Measurements from ENCODE around the gene FCN2. TPM values are rescaled to one million over a fixed set of nuclear protein-coding genes. Genes with fewer than 3 reads are reported as not detected.

Gene FCN2
- total and polyA plus RNA-seq, 7 donors = 0.07 TPM; not detected in 6

DNA sequence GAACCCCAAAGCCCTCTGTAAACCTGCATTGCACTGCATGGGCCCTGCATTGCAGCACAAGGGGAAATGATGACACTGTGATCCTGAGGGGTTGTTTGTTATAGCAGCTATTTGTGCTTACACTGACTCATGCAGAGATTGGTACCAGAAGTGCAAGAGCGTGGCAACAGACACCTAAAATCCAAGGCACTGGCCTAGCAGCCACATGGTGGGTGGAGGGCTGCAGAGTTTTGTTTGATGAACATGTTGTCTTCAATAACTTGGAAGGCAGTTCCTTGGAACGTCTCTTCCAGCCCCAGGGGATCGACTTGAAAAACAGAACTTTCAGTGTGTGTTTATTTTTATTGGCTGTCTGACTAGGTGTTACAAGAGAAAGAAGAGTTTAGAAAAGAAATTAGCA is 14.5 kb downstream of the FCN2 start:
- ATAC-seq = no peak
- no peak overlapping the region for H3K4me3 ChIP-seq
- no peaks in the 10 kb centered on the region for H3K36me3 ChIP-seq (ENCODE audit: insufficient read depth in 1 of 2, low read depth in 1 of 2)
- TF ChIP-seq, protein P1, sequence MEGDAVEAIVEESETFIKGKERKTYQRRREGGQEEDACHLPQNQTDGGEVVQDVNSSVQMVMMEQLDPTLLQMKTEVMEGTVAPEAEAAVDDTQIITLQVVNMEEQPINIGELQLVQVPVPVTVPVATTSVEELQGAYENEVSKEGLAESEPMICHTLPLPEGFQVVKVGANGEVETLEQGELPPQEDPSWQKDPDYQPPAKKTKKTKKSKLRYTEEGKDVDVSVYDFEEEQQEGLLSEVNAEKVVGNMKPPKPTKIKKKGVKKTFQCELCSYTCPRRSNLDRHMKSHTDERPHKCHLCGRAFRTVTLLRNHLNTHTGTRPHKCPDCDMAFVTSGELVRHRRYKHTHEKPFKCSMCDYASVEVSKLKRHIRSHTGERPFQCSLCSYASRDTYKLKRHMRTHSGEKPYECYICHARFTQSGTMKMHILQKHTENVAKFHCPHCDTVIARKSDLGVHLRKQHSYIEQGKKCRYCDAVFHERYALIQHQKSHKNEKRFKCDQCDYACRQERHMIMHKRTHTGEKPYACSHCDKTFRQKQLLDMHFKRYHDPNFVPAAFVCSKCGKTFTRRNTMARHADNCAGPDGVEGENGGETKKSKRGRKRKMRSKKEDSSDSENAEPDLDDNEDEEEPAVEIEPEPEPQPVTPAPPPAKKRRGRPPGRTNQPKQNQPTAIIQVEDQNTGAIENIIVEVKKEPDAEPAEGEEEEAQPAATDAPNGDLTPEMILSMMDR (IDR thresholded peaks at IDR 0.05) = no peak
- H3K9me3 ChIP-seq = no peaks in the 10 kb centered on the region
- no peak for DNase-seq
- peaks cover 6% of the 10 kb centered on the region for H3K4me1 ChIP-seq
- 61 to 69% (median 68%) methylated on average over 3 of the region's 3 CpGs for WGBS, 3 donors
- H3K27me3 ChIP-seq (ENCODE audit: insufficient read depth in 3 of 3, low read length in 2 of 3) = peaks cover 0 to 10% (median 0%) of the 10 kb centered on the region in 3 donors
- intact Hi-C loops (cut with DNase I) = no loop called here
- no peak overlapping the region for H3K27ac ChIP-seq

DNA sequence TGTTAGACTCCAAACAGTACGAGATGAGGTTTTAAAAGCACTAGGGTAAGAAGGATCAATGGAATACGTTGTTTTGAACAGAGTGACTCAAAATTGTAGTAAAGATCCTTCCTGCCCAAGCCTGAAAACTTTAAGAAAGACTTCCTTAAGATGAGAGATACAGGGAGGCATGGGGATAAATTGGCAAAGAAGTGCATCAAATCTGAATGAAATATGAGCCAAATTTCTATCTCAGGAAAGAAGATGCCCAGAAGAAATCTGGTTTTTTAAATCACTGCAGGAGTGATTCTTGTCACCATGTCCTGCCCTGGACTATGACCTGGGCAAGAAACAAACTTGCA is 14.9 kb downstream of the FCN2 start:
- H3K36me3 ChIP-seq (ENCODE audit: insufficient read depth in 1 of 2, low read depth in 1 of 2) = no peaks in the 10 kb centered on the region
- ATAC-seq (no peak), DNase-seq (no peak)
- H3K9me3 ChIP-seq = no peaks in the 10 kb centered on the region
- H3K4me1 ChIP-seq = peaks cover 6% of the 10 kb centered on the region
- H3K27ac ChIP-seq = no peak overlapping the region
- H3K27me3 ChIP-seq (ENCODE audit: insufficient read depth in 3 of 3, low read length in 2 of 3) = peaks cover 0 to 10% (median 0%) of the 10 kb centered on the region in 3 donors
- intact Hi-C loops (cut with DNase I) = no loop called here
- no peak overlapping the region for H3K4me3 ChIP-seq
- TF ChIP-seq, protein P1 (IDR thresholded peaks at IDR 0.05) = no peak
- 48 to 53% (median 52%) methylated on average over 2 of the region's 2 CpGs for WGBS, 3 donors

DNA sequence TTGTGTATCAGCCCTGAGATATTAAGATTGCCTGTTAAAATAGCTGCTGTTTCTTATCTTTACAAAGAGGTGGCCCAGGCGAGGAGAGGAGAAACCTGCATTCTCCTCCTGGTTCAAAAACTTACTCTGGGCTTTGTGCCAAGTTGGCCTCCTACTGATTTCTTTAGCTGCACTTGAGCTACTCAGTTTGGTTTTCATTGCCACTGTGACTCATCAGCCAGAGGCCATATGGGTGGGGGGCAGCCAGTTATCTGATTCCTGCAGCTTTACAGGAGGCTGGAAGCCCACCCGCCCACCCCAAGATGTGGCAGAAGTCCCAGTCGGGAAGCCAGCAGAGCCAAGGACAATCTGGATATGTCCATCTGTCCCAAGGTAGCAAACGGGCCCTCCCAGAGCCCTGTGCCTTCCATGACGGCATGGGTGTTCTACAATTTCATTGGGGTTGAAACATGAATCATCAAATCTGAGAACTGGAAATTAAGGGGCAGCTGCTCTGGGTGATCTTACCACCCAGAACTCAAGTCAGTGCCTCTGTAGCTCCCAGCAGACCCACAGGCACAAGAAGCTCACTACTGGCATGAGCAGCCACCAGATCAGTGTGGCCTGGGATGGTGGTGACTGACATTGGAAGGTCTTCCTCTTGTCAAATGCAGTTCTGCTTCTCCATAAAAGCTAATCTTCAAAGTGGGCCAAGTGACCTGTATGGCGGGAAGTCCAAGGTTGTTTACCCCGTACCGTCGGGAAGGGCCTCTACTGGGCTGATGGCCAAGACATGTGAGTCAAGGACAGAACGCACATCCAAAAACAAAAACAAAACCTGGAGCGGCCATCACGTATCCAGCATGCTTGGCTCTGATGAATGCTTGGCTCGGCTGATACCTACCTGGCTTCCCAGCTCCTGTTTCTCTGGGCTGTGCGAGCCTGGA is 15.6 kb downstream of the FCN2 start:
- H3K9me3 ChIP-seq = no peaks in the 10 kb centered on the region
- WGBS, 3 donors = 20 to 25% (median 24%) methylated on average over 14 of the region's 14 CpGs
- ATAC-seq = peak; percentile 51 to 75 (median 66)

DNA sequence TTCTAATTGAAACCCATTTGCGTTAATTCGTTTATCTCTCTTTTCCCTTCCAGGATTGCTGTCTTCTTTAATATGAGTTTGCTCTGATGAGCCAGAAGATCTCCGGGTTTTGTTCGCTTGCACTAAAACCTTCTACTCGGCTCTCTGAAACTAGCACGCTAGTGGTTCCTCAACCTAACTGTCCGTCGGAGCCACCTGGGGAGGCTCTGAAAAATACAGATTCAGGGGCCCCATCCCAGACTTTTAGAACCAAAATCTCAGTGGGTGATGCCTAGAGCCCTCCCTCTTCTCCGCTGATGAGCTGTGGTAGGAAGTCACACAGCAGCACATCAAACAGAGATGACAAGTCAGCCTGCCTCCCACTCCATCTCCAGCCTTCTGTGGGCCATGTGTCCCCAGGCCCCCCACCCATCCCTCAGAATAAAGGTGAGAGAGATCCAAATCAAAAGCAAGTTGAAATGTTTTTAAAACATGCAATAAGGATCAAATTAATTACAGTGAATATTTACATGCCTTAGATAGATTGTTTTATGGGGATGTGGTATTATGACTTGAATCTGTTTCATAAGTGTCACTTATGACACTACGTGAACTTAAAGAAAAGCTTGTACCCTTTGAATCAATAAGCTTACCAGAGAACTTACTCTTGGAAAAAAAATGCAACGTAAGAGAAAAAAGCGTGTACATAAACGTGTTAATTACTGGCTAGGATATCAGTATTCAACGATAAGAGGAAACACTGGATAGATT is 16.4 kb downstream of the FCN2 start:
- ATAC-seq = no peak
- no peak for DNase-seq
- Histone ChIP-seq H3K4me3 (no peak overlapping the region), H3K36me3 (ENCODE audit: insufficient read depth in 1 of 2, low read depth in 1 of 2) (no peaks in the 10 kb centered on the region), H3K27me3 (ENCODE audit: insufficient read depth in 3 of 3, low read length in 2 of 3) (peaks cover 0 to 10% (median 0%) of the 10 kb centered on the region in 3 donors), H3K9me3 (no peaks in the 10 kb centered on the region), H3K4me1 (peaks cover 6% of the 10 kb centered on the region), H3K27ac (peak overlapping the region; percentile 55)
- intact Hi-C loops (cut with DNase I) = no loop called here
- TF ChIP-seq, protein P1 (IDR thresholded peaks at IDR 0.05) = no peak
- 70 to 73% (median 70%) methylated on average over 14 of the region's 14 CpGs for WGBS, 3 donors

More for the DNA sequence above, 15.6 kb downstream of the FCN2 start:
- TF ChIP-seq, protein P1 (IDR thresholded peaks at IDR 0.05) = no peak
- DNase-seq = peak in 1 of 2 donors; percentile 62
- no peaks in the 10 kb centered on the region for H3K36me3 ChIP-seq (ENCODE audit: insufficient read depth in 1 of 2, low read depth in 1 of 2)
- intact Hi-C loops (cut with DNase I) = no loop called here
- H3K27ac ChIP-seq = peak overlapping the region; percentile 55
- peaks cover 0 to 10% (median 0%) of the 10 kb centered on the region in 3 donors for H3K27me3 ChIP-seq (ENCODE audit: insufficient read depth in 3 of 3, low read length in 2 of 3)
- no peak overlapping the region for H3K4me3 ChIP-seq
- peaks cover 6% of the 10 kb centered on the region for H3K4me1 ChIP-seq
